Measurements from ENCODE around the gene FGFRL1.
A peak's percentile ranks its signal among the peaks of the same experiment; 100 is the strongest.

Gene FGFRL1

GRCh38 chr4:1011022-1011665 lies at the start of gene FGFRL1:
FGFRL1 (plus strand) TSS chr4:1011626; CDS start chr4:1012486, 860 bp downstream.
- DNase-seq, result peak; percentile 89

- no peak for DNase-seq
Observed at GRCh38 chr4:962231-963208, 48.9 kb upstream of the FGFRL1 start.

GRCh38 chr4:963276-964225 lies 47.9 kb upstream of the FGFRL1 start:
- DNase-seq, result no peak

- no peak for DNase-seq
Observed at GRCh38 chr4:964346-965025, 46.9 kb upstream of the FGFRL1 start.

- no peak for DNase-seq
Observed at GRCh38 chr4:965048-965765, 46.2 kb upstream of the FGFRL1 start.

- no peak for DNase-seq
Observed at GRCh38 chr4:965766-966134, 45.7 kb upstream of the FGFRL1 start.

- DNase-seq, result no peak
Observed at GRCh38 chr4:966266-967112, 44.9 kb upstream of the FGFRL1 start.

GRCh38 chr4:967113-968104 lies 44.0 kb upstream of the FGFRL1 start:
- DNase-seq, result no peak

GRCh38 chr4:968221-968620 lies 43.2 kb upstream of the FGFRL1 start:
- DNase-seq, result no peak

GRCh38 chr4:968621-969394 lies 42.6 kb upstream of the FGFRL1 start:
- DNase-seq, result no peak

- no peak for DNase-seq
Observed at GRCh38 chr4:970046-970745, 41.2 kb upstream of the FGFRL1 start.

- DNase-seq, result no peak
Observed at GRCh38 chr4:970854-971520, 40.4 kb upstream of the FGFRL1 start.

- DNase-seq, result no peak
Observed at GRCh38 chr4:971666-972500, 39.5 kb upstream of the FGFRL1 start.

GRCh38 chr4:972651-973424 lies 38.6 kb upstream of the FGFRL1 start:
- DNase-seq, result peak; percentile 44

All from activated effector memory CD4-positive, alpha-beta T cell treated with Interleukin-2 at 50 U/mL for 16 hours (primary cell).